ENCODE measurements around the gene CNGA2.

- TF ChIP-seq CTCF (IDR thresholded peaks at IDR 0.05 in 2 of 3, conservative IDR thresholded peaks at IDR 0.05 in 1 of 3; ENCODE audit: control insufficient read depth in 2 of 3, extremely low read depth in 1 of 3, insufficient read depth in 1 of 3, low read depth in 3 of 3, low read length in 3 of 3) = no peak
- TF ChIP-seq ZBED1 (IDR thresholded peaks at IDR 0.05; ENCODE audit: borderline replicate concordance) = no peak
- no peak for TF ChIP-seq BCL3 (IDR thresholded peaks at IDR 0.05; ENCODE audit: borderline replicate concordance, insufficient read depth, low read depth, low read length, poor library complexity, severe bottlenecking)
- no peak for TF ChIP-seq NRF1 (conservative IDR thresholded peaks at IDR 0.05; ENCODE audit: low read depth, low read length)
- TF ChIP-seq MAX (IDR thresholded peaks at IDR 0.05; ENCODE audit: low read depth, low read length) = no peak
- no peak for TF ChIP-seq POLR2A (IDR thresholded peaks at IDR 0.05; ENCODE audit: low read depth, low read length)
- no peak for TF ChIP-seq REST (IDR thresholded peaks at IDR 0.05; ENCODE audit: low read depth, low read length)
- no peak for TF ChIP-seq SMARCA5 (IDR thresholded peaks at IDR 0.05)
- TF ChIP-seq EGR1 (IDR thresholded peaks at IDR 0.05; ENCODE audit: borderline replicate concordance in 1 of 2, low read depth in 2 of 2, low read length in 2 of 2) = no peak
- no peak for TF ChIP-seq RAD21 (IDR thresholded peaks at IDR 0.05; ENCODE audit: insufficient read depth, low read depth, low read length)
- TF ChIP-seq EP300 (IDR thresholded peaks at IDR 0.05; ENCODE audit: borderline replicate concordance in 1 of 2, control insufficient read depth in 1 of 2, low read depth in 2 of 2, low read length in 2 of 2) = no peak
- no peak for TF ChIP-seq ZNF24 (IDR thresholded peaks at IDR 0.05)
- no peak for TF ChIP-seq CREM (IDR thresholded peaks at IDR 0.05; ENCODE audit: low read depth)
These were observed 4.2 kb downstream of the CNGA2 start for GRCh38 chrX:151738751-151739150.

Data from GM12878 (cell line).